ENCODE results near the gene NANOS2.
"Not testable (repeated sequence)": the region's sequence is repeated elsewhere in the genome, so short reads cannot be mapped to it uniquely, and the experiment has no call there.

NANOS2 gene

DNA sequence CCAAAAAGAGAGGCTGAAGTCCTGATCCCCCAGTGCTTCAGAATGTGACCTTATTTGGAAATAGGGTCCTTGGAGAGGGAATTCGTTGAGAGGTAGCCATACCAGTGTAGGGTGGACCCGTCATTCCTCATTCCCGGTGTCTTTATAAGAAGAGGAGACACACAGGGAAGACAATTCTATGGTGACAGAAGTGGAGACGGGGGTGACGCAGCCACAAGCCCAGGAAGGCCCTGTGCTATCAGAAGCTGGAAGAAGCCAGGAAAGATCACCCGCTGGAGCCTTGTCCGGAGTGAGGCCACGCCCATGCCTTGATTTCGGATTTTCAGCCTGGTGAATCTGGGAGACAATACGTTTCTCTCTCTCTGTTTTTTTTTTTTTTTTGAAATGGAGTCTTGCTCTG, 9.6 kb downstream of the NANOS2 start:
- Mint-ChIP-seq H3K36me3 (no peaks in the 10 kb centered on the region), H3K4me3 (no peak overlapping the region), H3K27ac (no peak overlapping the region), H3K27me3 (peaks cover 3% of the 10 kb centered on the region), H3K4me1 (peaks cover 10% of the 10 kb centered on the region), H3K9me3 (no peaks in the 10 kb centered on the region)

DNA sequence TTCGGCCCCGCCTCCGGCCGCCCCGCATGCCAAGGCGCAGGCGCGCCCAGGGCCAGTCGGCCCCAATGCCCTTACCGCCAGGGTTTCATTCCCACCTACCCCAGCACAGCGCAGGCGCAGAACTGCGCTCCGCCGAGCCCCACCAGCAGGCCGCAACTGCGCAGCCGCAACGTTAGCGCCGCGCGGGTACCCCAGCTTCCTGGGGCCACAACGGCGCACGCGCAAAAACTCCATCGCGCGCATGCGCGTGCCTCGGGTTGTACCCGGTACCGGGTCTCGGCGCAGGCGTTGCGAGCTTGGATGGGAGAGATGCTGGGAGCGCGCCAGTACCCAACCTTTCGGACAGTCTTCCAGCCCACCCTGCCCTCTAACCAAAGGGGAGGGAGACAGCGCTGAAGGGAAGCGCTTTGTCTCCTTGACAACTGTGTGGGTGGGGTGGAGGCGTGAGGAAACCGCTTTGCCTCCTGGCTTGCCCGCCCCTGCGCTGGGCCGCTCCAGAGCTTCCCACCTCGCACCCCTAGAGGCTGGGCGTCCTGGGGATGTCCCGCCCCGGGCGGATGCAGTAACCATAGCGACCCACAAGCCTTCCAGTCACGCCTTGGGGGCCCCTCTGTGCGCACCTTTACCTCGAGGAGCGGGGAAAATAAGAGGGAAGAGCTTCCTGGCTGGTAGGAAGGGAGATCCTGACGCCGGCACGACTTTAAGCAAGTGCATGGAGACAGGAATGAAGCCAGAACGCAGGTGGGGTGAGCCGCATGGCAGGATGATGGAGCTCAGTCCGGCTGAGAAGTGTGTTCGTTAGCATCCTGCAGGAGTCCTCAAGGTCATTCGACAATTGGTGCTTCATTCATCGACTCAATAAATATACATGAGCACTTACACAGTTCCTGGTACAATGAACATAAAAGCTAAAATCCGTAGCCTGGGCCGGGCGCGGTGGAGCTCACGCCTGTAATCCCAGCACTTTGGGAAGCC, 11.6 kb downstream of the NANOS2 start:
- Mint-ChIP-seq H3K36me3 (no peaks in the 10 kb centered on the region), H3K4me3 (peak overlapping the region; percentile 95), H3K9me3 (no peaks in the 10 kb centered on the region), H3K4me1 (peaks cover 10% of the 10 kb centered on the region), H3K27ac (peak overlapping the region; percentile 91), H3K27me3 (no peaks in the 10 kb centered on the region)

DNA sequence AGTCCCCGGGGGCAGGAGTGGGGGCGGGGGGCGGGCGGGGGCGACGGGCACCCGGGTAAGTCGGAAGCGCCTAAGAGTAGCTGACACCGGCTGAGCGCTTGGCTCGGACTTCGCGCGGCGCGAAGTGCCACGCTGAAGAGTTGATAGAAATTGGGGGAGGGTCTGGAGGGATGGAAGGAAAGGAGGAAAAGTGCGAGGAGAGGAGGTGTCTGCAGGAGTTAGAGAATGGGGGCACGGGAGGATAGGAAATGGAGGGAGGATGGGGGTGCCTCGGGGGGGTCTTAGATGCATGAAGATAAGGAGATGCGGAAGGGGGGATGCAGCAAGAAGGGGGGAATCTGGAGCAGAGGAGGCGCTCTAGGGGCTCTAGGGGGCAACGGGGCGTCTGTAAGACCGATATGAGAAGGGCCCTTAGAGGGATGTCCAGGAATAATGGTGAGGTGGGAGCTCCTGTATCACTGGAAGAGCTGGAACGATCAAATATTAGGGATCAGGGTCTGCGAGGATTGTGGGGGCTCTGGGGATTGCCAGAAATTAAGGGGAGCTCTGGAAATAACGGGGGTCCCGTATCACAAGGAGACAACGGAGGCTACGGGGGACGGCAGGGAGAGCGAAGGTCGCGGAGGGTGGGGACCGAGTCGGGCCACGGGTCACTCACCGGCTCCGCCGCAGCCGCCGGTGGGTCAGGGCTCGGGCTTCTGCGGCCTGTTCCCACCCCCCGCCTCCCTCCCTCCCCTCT, 12.5 kb downstream of the NANOS2 start, which contains the start of gene MYPOP:
Gene MYPOP (minus strand): TSS at position 702 of the 739 bp plus-strand sequence. CDS start 840 bp downstream, outside the sequence.
- Mint-ChIP-seq H3K4me1 (peaks cover 10% of the 10 kb centered on the region), H3K4me3 (peak within 1 kb of the TSS; percentile 95), H3K27me3 (no peaks in the 10 kb centered on the region), H3K27ac (peak within 1 kb of the TSS; percentile 91), H3K9me3 (no peaks in the 10 kb centered on the region), H3K36me3 (no peaks in the 10 kb centered on the region)

GRCh38 chr19:45901432-45901911, 13.1 kb downstream of the NANOS2 start:
- Mint-ChIP-seq H3K4me1 (peaks cover 10% of the 10 kb centered on the region), H3K36me3 (no peaks in the 10 kb centered on the region), H3K27ac (no peak overlapping the region), H3K4me3 (peak overlapping the region; percentile 44), H3K9me3 (no peaks in the 10 kb centered on the region), H3K27me3 (no peaks in the 10 kb centered on the region)

- peaks cover 10% of the 10 kb centered on the region for H3K4me1 Mint-ChIP-seq
- H3K4me3 Mint-ChIP-seq, result peak overlapping the region; percentile 28
- H3K27ac Mint-ChIP-seq, result no peak overlapping the region
- H3K27me3 Mint-ChIP-seq, result no peaks in the 10 kb centered on the region
- H3K36me3 Mint-ChIP-seq, result no peaks in the 10 kb centered on the region
- no peaks in the 10 kb centered on the region for H3K9me3 Mint-ChIP-seq
These were observed 13.7 kb downstream of the NANOS2 start for GRCh38 chr19:45900738-45901431.

GRCh38 chr19:45899919-45900589, 14.5 kb downstream of the NANOS2 start:
- no peak overlapping the region for H3K4me3 Mint-ChIP-seq
- no peaks in the 10 kb centered on the region for H3K27me3 Mint-ChIP-seq
- peaks cover 1% of the 10 kb centered on the region for H3K36me3 Mint-ChIP-seq
- peaks cover 10% of the 10 kb centered on the region for H3K4me1 Mint-ChIP-seq
- no peaks in the 10 kb centered on the region for H3K9me3 Mint-ChIP-seq
- H3K27ac Mint-ChIP-seq, result no peak overlapping the region

DNA sequence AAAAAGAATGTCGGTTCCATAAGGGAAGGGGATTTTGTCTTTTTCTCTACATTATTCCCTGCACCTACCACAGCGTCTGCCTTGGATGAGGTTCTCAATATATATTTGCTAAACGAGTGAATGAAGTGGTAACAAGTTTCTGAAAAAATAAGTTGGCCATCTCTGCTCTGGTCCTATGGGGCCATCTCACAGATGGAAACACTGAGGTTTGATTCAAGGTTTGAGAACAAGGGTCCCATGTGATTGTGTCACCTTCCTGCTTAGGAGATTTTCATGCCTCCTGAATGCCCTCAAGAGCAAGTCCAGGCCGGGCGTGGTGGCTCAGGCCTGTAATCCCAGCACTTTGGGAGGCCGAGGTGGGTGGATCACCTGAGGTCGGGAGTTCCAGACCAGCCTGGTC, 15.3 kb downstream of the NANOS2 start:
- no peak overlapping the region for H3K4me3 Mint-ChIP-seq
- no peaks in the 10 kb centered on the region for H3K27me3 Mint-ChIP-seq
- H3K27ac Mint-ChIP-seq, result no peak overlapping the region
- H3K36me3 Mint-ChIP-seq, result peaks cover 1% of the 10 kb centered on the region
- peaks cover 10% of the 10 kb centered on the region for H3K4me1 Mint-ChIP-seq
- H3K9me3 Mint-ChIP-seq, result no peaks in the 10 kb centered on the region

DNA sequence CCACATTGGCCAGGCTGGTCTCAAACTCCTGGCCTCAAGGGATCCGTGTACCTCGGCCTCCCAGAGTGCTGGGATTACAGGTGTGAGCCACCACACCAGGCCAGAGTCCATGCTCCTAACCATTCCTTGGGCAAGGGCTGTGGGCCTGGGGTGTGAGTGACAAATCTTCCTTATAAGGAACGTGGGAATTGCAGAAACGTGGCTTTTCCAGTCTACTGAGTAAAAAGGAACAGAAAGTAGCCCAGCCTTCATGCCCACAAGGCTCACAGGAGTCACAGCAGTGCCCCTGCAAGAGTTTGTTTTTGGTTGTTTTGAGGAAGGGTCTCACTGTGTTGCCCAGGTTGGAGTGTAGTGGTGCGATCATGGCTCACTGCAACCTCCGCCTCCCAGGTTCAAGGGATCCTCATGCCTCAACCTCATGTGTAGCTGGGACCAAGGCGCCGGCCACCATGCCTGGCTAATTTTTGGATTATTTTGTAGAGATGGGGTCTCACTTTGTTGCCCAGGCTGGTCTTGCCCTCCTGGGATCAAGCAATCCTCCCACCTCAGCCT, 17.2 kb downstream of the NANOS2 start:
- Mint-ChIP-seq H3K9me3 (no peaks in the 10 kb centered on the region), H3K36me3 (peaks cover 1% of the 10 kb centered on the region), H3K4me1 (peaks cover 10% of the 10 kb centered on the region), H3K27me3 (no peaks in the 10 kb centered on the region), H3K4me3 (no peak overlapping the region), H3K27ac (no peak overlapping the region)

GRCh38 chr19:45895983-45896599, 18.5 kb downstream of the NANOS2 start:
- H3K27ac Mint-ChIP-seq, H3K9me3 Mint-ChIP-seq, H3K4me3 Mint-ChIP-seq, H3K36me3 Mint-ChIP-seq, H3K4me1 Mint-ChIP-seq, H3K27me3 Mint-ChIP-seq: not testable (repeated sequence)

- Mint-ChIP-seq H3K36me3 (peaks cover 1% of the 10 kb centered on the region), H3K27me3 (no peaks in the 10 kb centered on the region), H3K9me3 (no peaks in the 10 kb centered on the region), H3K4me3 (no peak overlapping the region), H3K4me1 (peaks cover 1% of the 10 kb centered on the region), H3K27ac (no peak overlapping the region)
These were observed 19.0 kb downstream of the NANOS2 start for GRCh38 chr19:45895519-45895972.

- Mint-ChIP-seq H3K9me3 (no peaks in the 10 kb centered on the region), H3K27me3 (no peaks in the 10 kb centered on the region), H3K4me3 (no peak overlapping the region), H3K4me1 (no peaks in the 10 kb centered on the region), H3K36me3 (peaks cover 1% of the 10 kb centered on the region), H3K27ac (no peak overlapping the region)
These were observed 23.7 kb downstream of the NANOS2 start for GRCh38 chr19:45890877-45891276.

DNA sequence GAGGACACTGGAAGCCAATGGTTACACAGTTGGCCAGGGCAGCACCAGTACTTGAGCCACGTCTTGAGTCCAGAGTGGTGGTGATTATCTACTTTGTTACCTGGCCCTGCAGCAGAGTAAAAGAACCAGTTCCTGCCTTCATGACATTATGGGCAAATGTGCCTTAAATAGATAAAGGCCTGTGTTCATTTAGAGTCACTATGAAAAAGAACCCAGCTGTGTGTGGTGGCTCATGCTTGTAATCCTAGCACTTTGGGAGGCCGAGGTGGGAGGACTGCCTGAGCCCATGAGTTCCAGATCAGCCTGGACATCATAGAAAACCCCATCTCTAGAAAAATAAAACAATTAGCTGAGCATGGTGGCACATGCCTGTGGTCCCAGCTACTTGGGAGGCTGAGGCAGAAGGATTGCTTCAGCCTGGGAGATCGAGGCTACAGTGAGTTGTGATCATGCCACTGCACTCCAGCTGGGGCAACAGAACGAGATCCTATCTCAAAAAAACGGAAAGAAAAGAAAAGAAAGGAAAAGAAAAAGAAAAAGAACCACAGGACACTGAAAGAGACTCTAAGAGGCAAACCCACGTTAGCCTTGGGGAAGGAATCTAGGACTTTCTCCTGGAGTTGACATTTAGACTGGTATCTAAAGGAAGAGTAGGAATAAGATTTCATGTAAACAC, 25.2 kb downstream of the NANOS2 start:
- H3K27me3 Mint-ChIP-seq, result no peaks in the 10 kb centered on the region
- no peak overlapping the region for H3K4me3 Mint-ChIP-seq
- H3K27ac Mint-ChIP-seq, result peak overlapping the region; percentile 70
- H3K4me1 Mint-ChIP-seq, result no peaks in the 10 kb centered on the region
- H3K36me3 Mint-ChIP-seq, result no peaks in the 10 kb centered on the region
- no peaks in the 10 kb centered on the region for H3K9me3 Mint-ChIP-seq

- H3K36me3 Mint-ChIP-seq, result peaks cover 2% of the 10 kb centered on the region
- no peaks in the 10 kb centered on the region for H3K27me3 Mint-ChIP-seq
- H3K27ac Mint-ChIP-seq, result peak overlapping the region; percentile 98
- H3K9me3 Mint-ChIP-seq, result no peaks in the 10 kb centered on the region
- H3K4me1 Mint-ChIP-seq, result peaks cover 12% of the 10 kb centered on the region
- peak overlapping the region; percentile 99 for H3K4me3 Mint-ChIP-seq
These were observed 27.3 kb downstream of the NANOS2 start for GRCh38 chr19:45887200-45887710.

Measured in activated naive CD4-positive, alpha-beta T cell treated with anti-CD3 and anti-CD28 coated beads, Interleukin-2, amount 50 U/mL, for 24 hours (primary cell).